ENCODE results near the gene DNPEP. TPM values are rescaled to one million over a fixed set of nuclear protein-coding genes. Genes with fewer than 3 reads are reported as not detected.

DNPEP gene
- total RNA-seq, 1 donor from 2014 or later, result 73.0 TPM

DNA sequence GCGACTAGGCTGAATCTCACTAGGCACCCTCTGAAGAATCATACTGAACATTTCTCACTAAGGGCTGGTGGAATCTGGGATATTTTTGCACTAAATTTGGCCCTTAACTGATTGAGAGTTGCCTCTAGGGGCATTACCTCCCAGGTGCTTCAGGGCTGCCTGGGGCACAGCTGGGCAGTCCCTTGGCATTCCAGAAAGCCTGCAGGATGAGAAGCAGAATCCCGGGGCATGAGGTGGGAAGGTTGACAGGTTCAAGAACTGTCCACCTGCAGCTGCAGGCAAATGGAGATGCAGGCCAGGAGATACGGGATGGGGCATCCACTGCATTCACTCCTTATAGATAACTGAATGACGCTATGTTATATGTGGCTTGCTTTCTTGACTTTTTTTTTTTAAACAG is 62.6 kb downstream of the DNPEP start:
- Histone ChIP-seq H3K4me1 (no peaks in the 10 kb centered on the region), H3K27ac (replicated peaks) (no peak overlapping the region), H3K36me3 (no peaks in the 10 kb centered on the region), H3K27me3 (ENCODE audit: low read depth) (peaks cover 97% of the 10 kb centered on the region), H3K4me3 (no peak overlapping the region), H3K9me3 (replicated peaks) (no peaks in the 10 kb centered on the region)
- intact Hi-C loops (cut with micrococcal nuclease), result no loop called here
- TF ChIP-seq, protein P1, sequence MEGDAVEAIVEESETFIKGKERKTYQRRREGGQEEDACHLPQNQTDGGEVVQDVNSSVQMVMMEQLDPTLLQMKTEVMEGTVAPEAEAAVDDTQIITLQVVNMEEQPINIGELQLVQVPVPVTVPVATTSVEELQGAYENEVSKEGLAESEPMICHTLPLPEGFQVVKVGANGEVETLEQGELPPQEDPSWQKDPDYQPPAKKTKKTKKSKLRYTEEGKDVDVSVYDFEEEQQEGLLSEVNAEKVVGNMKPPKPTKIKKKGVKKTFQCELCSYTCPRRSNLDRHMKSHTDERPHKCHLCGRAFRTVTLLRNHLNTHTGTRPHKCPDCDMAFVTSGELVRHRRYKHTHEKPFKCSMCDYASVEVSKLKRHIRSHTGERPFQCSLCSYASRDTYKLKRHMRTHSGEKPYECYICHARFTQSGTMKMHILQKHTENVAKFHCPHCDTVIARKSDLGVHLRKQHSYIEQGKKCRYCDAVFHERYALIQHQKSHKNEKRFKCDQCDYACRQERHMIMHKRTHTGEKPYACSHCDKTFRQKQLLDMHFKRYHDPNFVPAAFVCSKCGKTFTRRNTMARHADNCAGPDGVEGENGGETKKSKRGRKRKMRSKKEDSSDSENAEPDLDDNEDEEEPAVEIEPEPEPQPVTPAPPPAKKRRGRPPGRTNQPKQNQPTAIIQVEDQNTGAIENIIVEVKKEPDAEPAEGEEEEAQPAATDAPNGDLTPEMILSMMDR (IDR thresholded peaks at IDR 0.05; ENCODE audit: borderline replicate concordance), result no peak
- DNase-seq, result no peak

DNA sequence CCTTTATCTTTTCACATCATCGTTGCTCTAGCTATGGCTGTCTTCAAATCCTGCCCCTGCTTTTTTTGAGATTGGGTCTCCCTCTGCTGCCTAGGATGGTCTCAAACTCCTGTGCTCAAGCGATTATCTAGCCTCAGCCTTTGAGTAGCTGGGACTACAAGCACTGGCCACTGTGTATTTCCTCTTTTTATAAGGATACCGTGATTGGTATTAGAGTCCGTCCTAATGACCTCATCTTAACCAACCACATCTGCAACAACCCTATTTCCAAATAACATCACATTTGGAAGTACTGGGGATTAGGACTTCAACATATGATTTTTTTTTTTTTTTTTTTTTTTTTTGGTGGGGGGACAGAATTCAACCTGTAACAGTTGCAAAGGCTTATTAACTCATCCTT is 64.3 kb downstream of the DNPEP start:
- peaks cover 97% of the 10 kb centered on the region for H3K27me3 ChIP-seq (ENCODE audit: low read depth)

More for the DNA sequence above, 64.3 kb downstream of the DNPEP start:
- no peak for DNase-seq
- H3K4me3 ChIP-seq, result no peak overlapping the region
- H3K36me3 ChIP-seq, result no peaks in the 10 kb centered on the region
- H3K27ac ChIP-seq (replicated peaks), result no peak overlapping the region
- intact Hi-C loops (cut with micrococcal nuclease), result no loop called here
- no peaks in the 10 kb centered on the region for H3K4me1 ChIP-seq
- no peaks in the 10 kb centered on the region for H3K9me3 ChIP-seq (replicated peaks)
- TF ChIP-seq, protein P1 (IDR thresholded peaks at IDR 0.05; ENCODE audit: borderline replicate concordance), result no peak

Other genes starting within 250 kb of the DNPEP start
- gene NHEJ1, start 227.1 kb downstream of the DNPEP start, total RNA-seq, result 6.4 TPM
- 0.58 TPM for gene SLC23A3, start 217.9 kb downstream of the DNPEP start, total RNA-seq
- 58.1 TPM for gene CNPPD1, start 211.0 kb downstream of the DNPEP start, total RNA-seq
- 29.9 TPM for gene RETREG2, start 209.6 kb downstream of the DNPEP start, total RNA-seq
- gene ZFAND2B, start 181.1 kb downstream of the DNPEP start, total RNA-seq, result 19.7 TPM
- gene ABCB6, start 169.0 kb downstream of the DNPEP start, total RNA-seq, result 21.5 TPM
- 78.2 TPM for gene ATG9A, start 158.3 kb downstream of the DNPEP start, total RNA-seq
- gene ANKZF1, start 158.1 kb downstream of the DNPEP start, total RNA-seq, result 29.8 TPM
- gene GLB1L, start 142.5 kb downstream of the DNPEP start, total RNA-seq, result 1.7 TPM
- gene STK16, start 142.4 kb downstream of the DNPEP start, total RNA-seq, result 19.2 TPM
- gene TUBA4B, start 134.7 kb downstream of the DNPEP start, total RNA-seq, result not detected
- 130 TPM for gene TUBA4A, start 134.0 kb downstream of the DNPEP start, total RNA-seq
- gene DNAJB2, start 108.5 kb downstream of the DNPEP start, total RNA-seq, result 77.5 TPM
- gene PTPRN, start 78.5 kb downstream of the DNPEP start, total RNA-seq, result 0.11 TPM
- gene RESP18, start 55.2 kb downstream of the DNPEP start, total RNA-seq, result not detected
- 15,954 TPM for gene DES, start 30.5 kb upstream of the DNPEP start, total RNA-seq
- 145 TPM for gene SPEG, start 46.9 kb upstream of the DNPEP start, total RNA-seq
- 22.0 TPM for gene GMPPA, start 111.0 kb upstream of the DNPEP start, total RNA-seq
- not detected for gene ASIC4, start 126.6 kb upstream of the DNPEP start, total RNA-seq
- 104 TPM for gene CHPF, start 155.9 kb upstream of the DNPEP start, total RNA-seq
- gene TMEM198, start 156.1 kb upstream of the DNPEP start, total RNA-seq, result 2.5 TPM
- 208 TPM for gene OBSL1, start 183.6 kb upstream of the DNPEP start, total RNA-seq
- gene INHA, start 184.4 kb upstream of the DNPEP start, total RNA-seq, result 2.4 TPM
- gene STK11IP, start 209.9 kb upstream of the DNPEP start, total RNA-seq, result 15.9 TPM
- gene SLC4A3, start 239.7 kb upstream of the DNPEP start, total RNA-seq, result 426 TPM

All from left ventricle myocardium inferior (tissue), 1 donor.